H4 (cell line): ENCODE data around the gene RNF112. TPM values are rescaled to one million over a fixed set of nuclear protein-coding genes. Genes with fewer than 3 reads are reported as not detected.
"Not testable (repeated sequence)": the region's sequence is repeated elsewhere in the genome, so short reads cannot be mapped to it uniquely, and the experiment has no call there.

Source experiments
- DNase-seq: peaks from one replicate; pipeline ENCODE4 v3.0.0-alpha.2; 2015; ENCODE audit warnings: low spot score
- total RNA-seq: library from RNA; depleted of rRNA; stranded (reverse); fragments of >200 nt; shearing (Covaris generic); gene quantifications from 2 replicates; pipeline ENCODE4 v1.2.3, GENCODE V29; 2014; rRNA removed

Gene RNF112
- total RNA-seq, 1 experiment from 2014 or later = 0.15 TPM

GRCh38 chr17:19448341-19449268, 37.6 kb downstream of the RNF112 start:
- DNase-seq = peak; percentile 96

GRCh38 chr17:19449656-19450055, 38.6 kb downstream of the RNF112 start:
- DNase-seq = no peak

- no peak for DNase-seq
Measured at GRCh38 chr17:19453296-19453695, 42.3 kb downstream of the RNF112 start.

GRCh38 chr17:19454074-19454473, 43.0 kb downstream of the RNF112 start:
- DNase-seq = no peak

- DNase-seq = no peak
Measured at GRCh38 chr17:19456016-19456927, 45.2 kb downstream of the RNF112 start.

- DNase-seq = no peak
Measured at GRCh38 chr17:19457046-19457445, 46.0 kb downstream of the RNF112 start.

- no peak for DNase-seq
Measured at GRCh38 chr17:19457830-19458271, 46.8 kb downstream of the RNF112 start.

- not testable (repeated sequence) for DNase-seq
Measured at GRCh38 chr17:19458481-19458880, 47.4 kb downstream of the RNF112 start.

- not testable (repeated sequence) for DNase-seq
Measured at GRCh38 chr17:19459018-19459655, 48.1 kb downstream of the RNF112 start.

- no peak for DNase-seq
Measured at GRCh38 chr17:19460700-19461099, 49.7 kb downstream of the RNF112 start.

- DNase-seq = no peak
Measured at GRCh38 chr17:19461116-19461515, 50.1 kb downstream of the RNF112 start.

- DNase-seq = no peak
Measured at GRCh38 chr17:19461681-19462080, 50.6 kb downstream of the RNF112 start.

GRCh38 chr17:19462456-19463035, 51.5 kb downstream of the RNF112 start:
- not testable (repeated sequence) for DNase-seq

GRCh38 chr17:19464031-19465026, 53.3 kb downstream of the RNF112 start:
- DNase-seq = no peak

Other genes with a start within 250 kb of the RNF112 start
- 10.0 and 27.5 TPM in 2 replicates for gene EPN2, start 173.9 kb upstream of the RNF112 start, total RNA-seq
- 46.3 and 73.2 TPM in 2 replicates for gene B9D1, start 48.5 kb upstream of the RNF112 start, total RNA-seq
- 6.2 and 31.0 TPM in 2 replicates for gene MAPK7, start 32.7 kb upstream of the RNF112 start, total RNA-seq
- 122 and 168 TPM in 2 replicates for gene MFAP4, start 24.0 kb upstream of the RNF112 start, total RNA-seq
- 1.3 and 2.2 TPM in 2 replicates for gene SLC47A1, start 122.6 kb downstream of the RNF112 start, total RNA-seq
- gene ALDH3A2, start 237.5 kb downstream of the RNF112 start, total RNA-seq = 158 and 160 TPM in 2 replicates